ENCODE data around the gene TMEM132E.

The TMEM132E gene

DNA sequence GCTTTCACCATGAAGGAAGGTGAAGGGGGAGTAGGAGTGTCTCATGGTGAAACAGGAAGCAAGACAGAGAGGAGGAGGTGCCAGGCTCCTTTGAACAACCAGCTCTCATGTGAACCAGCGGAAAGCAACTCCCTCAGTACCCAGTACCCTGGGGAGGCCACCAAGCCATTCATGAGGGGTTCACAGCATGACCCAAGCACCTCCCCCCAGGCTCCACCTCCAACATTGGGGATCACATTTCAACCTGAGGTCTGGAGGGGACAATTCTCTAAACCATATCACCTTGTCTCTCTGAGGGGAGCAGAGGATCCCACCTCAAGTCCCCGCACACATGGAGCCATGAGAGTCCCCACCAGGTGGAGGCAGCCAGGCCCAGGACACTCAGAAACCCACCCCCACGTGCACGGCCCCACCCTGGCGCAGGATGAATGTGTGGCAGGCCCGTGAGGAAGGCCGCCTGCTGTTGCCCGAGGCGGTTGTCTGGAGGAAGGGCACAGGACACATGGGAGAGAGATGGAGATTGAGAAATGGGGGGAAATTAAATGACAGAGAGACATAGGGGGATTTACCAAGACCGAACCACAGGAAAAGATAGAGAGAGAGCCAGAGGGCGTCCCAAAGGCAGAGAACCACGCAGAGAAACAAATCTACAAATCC is 85.9 kb downstream of the TMEM132E start:
- TF ChIP-seq, protein P1, sequence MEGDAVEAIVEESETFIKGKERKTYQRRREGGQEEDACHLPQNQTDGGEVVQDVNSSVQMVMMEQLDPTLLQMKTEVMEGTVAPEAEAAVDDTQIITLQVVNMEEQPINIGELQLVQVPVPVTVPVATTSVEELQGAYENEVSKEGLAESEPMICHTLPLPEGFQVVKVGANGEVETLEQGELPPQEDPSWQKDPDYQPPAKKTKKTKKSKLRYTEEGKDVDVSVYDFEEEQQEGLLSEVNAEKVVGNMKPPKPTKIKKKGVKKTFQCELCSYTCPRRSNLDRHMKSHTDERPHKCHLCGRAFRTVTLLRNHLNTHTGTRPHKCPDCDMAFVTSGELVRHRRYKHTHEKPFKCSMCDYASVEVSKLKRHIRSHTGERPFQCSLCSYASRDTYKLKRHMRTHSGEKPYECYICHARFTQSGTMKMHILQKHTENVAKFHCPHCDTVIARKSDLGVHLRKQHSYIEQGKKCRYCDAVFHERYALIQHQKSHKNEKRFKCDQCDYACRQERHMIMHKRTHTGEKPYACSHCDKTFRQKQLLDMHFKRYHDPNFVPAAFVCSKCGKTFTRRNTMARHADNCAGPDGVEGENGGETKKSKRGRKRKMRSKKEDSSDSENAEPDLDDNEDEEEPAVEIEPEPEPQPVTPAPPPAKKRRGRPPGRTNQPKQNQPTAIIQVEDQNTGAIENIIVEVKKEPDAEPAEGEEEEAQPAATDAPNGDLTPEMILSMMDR (conservative IDR thresholded peaks at IDR 0.05; ENCODE audit: low read length), result no peak
- no peak overlapping the region for H3K4me3 ChIP-seq (ENCODE audit: low read length)
- no peak for DNase-seq (ENCODE audit: low read depth)

DNA sequence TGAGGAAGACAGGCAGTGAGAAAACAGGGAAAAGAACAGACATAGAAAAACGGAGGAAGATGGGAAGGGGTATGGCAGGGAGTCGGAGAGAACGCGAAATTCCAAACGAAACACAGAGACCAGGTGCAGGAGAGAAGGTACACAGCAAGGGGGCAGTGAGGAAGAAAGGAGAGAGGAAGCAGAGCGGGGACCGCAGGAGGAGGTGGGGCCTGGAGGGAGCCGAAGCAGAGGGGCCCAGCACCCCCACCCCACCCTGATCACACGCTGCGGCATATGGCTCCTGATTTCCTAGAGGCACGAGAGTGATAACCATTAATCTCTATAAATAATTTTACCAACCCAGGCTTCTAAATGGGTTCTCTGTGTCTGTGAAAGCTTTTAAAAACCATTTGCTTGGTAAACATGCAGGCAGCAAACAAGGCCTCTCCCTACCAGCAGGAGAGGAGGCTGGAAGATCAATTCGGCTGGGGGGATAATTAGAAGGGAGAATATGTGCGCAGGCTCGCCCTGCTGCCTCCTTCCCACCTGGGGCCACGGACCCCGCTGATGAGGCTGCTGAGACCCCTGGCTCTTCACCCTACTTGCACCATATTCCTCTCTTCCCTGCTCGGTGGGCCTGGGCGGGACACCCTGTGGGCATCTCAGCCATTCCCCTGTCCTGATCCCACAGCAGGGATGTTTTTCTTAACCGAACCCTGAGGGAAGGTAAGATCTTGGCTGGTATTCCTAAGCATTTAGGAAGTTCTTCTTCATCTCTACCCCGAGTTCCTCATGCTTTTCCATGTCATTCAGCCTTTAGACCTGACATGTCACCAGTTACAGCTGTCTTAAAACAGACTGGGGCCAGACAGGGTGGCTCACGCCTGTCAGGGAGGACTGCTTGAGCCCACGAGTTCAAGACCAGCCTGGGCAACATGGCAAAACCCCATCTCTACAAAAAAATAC is 86.7 kb downstream of the TMEM132E start:
- no peak overlapping the region for H3K4me3 ChIP-seq (ENCODE audit: low read length)
- TF ChIP-seq, protein P1 (conservative IDR thresholded peaks at IDR 0.05; ENCODE audit: low read length), result no peak
- no peak for DNase-seq (ENCODE audit: low read depth)

- TF ChIP-seq, protein P1 (conservative IDR thresholded peaks at IDR 0.05; ENCODE audit: low read length), result no peak
- H3K4me3 ChIP-seq (ENCODE audit: low read length), result no peak overlapping the region
- no peak for DNase-seq (ENCODE audit: low read depth)
Measured at GRCh38 chr17:34667656-34668055, 88.3 kb downstream of the TMEM132E start.

DNA sequence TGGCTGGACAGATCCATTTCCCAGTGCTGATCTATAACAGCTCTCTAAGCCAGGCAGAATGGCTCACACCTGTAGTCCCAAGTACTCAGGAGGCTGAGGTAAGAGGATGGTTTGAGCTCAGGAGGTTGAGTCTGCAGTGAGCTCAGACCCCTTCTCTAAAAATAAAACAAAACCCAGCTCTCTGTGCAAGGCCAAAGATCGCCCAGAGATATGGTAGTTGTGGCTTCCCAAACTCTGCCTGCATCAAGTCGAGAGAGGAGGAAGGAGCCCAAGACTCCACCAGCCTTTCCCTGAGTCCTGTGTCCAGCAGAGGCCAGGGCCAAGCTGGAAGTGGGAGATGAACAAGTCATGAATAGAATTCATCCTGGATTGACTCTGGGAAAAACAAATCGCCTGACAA is 88.8 kb downstream of the TMEM132E start:
- TF ChIP-seq, protein P1 (conservative IDR thresholded peaks at IDR 0.05; ENCODE audit: low read length), result no peak
- no peak overlapping the region for H3K4me3 ChIP-seq (ENCODE audit: low read length)
- no peak for DNase-seq (ENCODE audit: low read depth)

DNA sequence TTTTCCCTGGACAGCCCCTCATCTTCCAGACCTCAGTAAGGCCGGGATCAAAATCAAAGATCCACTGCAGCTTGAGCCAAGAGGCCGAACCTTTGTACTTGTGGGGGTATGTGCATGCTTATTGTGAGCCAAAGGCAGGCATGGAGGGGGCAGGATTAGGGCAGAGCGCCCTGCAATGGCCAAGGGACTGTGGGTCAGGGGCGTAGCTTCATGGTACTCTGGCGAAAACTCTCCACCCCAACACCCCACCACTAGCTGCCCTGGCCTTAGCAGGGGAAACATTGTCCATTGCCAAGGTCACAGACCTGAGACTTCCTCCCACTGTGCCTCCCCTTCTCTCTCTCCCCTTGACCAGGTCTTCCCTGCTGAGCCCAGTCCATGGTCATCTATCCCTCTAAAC is 90.1 kb downstream of the TMEM132E start:
- TF ChIP-seq, protein P1 (conservative IDR thresholded peaks at IDR 0.05; ENCODE audit: low read length), result no peak
- no peak for DNase-seq (ENCODE audit: low read depth)
- H3K4me3 ChIP-seq (ENCODE audit: low read length), result no peak overlapping the region

GRCh38 chr17:34670618-34671017 is 91.2 kb downstream of the TMEM132E start:
- DNase-seq (ENCODE audit: low read depth), result no peak
- TF ChIP-seq, protein P1 (conservative IDR thresholded peaks at IDR 0.05; ENCODE audit: low read length), result no peak
- no peak overlapping the region for H3K4me3 ChIP-seq (ENCODE audit: low read length)
